Subcutaneous adipose tissue (tissue), 4 donors: ENCODE data around the gene KCNJ10. TPM values are rescaled to one million over a fixed set of nuclear protein-coding genes. Genes with fewer than 3 reads are reported as not detected.

Source experiments
- total RNA-seq, 4 donors: library from RNA; depleted of rRNA; stranded (reverse); fragments of >200 nt; gene quantifications; one replicate each; pipeline ENCODE4 v1.1.0, GENCODE V29; 2016
- TF ChIP-seq, protein P1 (sequence below): fragments of 450-650 bp; IDR thresholded peaks from one replicate; pipeline ENCODE4 v1.5.1; 2016; ENCODE audit warnings: low read depth, mild to moderate bottlenecking, control low read depth, antibody characterized with exemption, moderate library complexity

KCNJ10 gene
- total RNA-seq, 4 donors from 2014 or later = not detected

DNA sequence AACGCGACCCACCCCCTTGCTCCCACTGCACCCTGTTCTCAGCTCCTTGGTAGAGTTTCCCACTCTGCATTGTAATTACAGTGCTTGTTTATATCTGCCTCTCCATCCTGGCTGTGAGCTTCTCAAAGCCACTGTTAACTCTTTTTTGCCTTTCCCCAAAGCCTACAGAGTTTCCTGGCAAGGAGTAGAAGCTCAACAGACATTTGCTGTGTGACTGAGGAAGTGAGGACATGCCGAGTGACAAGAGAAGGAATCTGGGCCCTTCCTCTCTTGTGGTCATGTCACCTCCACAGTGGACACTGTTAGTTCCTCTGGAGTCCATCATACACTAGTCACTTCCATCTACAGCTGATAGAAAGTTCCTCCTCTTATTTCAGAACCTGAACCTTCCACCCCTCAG lies 34.5 kb upstream of the KCNJ10 start:
- TF ChIP-seq, protein P1, sequence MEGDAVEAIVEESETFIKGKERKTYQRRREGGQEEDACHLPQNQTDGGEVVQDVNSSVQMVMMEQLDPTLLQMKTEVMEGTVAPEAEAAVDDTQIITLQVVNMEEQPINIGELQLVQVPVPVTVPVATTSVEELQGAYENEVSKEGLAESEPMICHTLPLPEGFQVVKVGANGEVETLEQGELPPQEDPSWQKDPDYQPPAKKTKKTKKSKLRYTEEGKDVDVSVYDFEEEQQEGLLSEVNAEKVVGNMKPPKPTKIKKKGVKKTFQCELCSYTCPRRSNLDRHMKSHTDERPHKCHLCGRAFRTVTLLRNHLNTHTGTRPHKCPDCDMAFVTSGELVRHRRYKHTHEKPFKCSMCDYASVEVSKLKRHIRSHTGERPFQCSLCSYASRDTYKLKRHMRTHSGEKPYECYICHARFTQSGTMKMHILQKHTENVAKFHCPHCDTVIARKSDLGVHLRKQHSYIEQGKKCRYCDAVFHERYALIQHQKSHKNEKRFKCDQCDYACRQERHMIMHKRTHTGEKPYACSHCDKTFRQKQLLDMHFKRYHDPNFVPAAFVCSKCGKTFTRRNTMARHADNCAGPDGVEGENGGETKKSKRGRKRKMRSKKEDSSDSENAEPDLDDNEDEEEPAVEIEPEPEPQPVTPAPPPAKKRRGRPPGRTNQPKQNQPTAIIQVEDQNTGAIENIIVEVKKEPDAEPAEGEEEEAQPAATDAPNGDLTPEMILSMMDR = no peak

DNA sequence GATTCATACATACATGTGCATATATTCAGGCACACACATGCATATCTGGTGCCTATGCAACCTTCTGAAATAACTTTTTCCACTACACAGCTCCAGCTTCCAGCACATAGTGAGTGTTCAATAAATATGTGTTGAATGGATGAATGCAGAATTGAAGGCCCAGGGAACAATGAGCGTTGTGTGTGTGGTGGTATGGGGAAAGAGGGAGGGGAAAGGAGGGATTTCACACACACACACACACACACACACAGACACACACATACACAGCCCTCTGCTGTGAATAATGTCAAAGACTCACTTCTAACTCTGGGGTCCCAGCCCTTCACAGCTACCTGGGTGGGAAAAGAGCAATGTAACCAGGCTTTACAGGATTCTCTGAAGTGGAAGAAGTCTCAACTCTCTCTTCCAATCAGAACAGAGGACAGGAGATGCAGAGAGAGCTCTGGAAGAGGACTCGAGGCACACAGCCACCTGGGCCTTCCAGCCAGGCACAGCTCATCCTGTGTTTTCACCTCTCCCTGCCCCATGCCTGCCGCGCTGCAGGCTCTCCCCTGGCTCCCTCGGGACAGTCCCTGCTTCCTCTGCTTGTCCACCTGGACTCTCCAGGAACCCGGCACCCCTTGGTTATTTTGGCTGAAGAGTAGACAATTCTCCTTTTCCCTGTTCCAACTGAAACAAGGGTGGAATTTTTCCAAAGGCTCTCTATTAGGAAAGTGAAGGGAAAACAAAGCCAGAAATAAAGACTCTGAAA lies 33.9 kb upstream of the KCNJ10 start:
- TF ChIP-seq, protein P1 = no peak

DNA sequence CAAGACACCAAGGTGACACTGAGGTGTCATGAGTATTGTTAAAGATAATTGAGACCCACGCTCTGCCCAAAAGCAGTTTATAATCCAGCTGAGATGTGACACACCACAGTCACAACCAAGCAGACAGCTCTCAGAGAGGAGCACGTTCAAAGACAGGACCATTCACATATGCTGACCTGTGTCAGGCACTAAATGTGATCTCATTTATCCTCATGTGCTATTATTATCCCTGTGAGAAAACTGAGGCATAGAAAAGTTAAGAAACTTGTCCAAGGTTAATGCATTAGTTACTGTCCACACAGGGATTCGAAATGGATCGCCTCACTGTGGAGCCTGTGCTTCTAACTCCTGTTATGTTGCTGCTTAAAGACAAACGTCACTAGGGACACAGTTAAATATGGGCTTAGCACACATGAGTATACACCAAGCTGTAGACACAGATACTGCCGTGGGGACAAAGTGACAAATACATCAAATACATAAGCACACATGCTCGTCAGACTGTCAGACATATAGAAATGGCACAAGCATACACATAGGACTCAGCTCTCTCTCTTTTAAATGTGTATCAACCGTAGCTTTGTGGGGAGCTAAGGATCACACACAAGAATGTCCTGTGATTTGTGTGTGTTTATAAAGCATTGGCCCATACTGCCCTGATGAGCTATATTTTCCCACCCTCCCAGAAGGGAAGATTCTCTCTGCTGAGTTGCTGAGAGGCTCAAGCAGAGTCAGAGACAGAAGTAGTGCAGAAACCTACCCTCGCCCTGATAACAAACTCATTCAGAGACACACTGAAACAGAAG lies 32.0 kb upstream of the KCNJ10 start:
- TF ChIP-seq, protein P1 = no peak

DNA sequence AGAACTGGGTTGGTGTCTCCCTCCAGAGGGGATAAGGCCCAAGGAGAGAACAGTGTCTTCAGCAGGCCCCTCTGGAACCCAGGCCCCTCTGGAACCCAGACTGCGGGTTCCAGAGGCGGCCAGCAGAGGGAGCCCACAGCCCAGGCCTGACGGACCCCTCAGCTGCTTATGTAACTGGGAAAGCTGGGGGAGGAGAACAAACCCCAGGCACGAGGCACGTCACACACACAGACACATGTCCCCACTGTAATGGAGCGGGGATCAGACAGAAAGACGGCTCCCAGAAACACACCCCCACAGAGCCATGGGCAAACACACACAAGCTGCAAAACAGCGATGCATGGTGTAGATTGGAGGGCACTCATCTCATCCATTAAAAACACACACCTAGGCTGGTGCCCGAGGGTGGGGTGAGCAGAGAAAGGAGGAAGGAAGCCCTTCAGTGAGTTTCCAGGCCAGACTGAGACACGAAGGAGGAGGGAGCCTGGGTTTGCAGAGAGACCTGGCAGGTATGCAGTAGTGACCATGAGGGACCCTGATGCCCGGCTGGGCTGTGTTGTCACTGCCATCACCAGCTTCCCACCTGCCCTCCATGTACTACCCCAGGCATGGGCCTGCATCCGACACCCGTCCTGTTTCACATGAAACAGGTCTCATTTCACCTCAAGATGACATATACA lies 31.2 kb upstream of the KCNJ10 start:
- TF ChIP-seq, protein P1 = no peak

DNA sequence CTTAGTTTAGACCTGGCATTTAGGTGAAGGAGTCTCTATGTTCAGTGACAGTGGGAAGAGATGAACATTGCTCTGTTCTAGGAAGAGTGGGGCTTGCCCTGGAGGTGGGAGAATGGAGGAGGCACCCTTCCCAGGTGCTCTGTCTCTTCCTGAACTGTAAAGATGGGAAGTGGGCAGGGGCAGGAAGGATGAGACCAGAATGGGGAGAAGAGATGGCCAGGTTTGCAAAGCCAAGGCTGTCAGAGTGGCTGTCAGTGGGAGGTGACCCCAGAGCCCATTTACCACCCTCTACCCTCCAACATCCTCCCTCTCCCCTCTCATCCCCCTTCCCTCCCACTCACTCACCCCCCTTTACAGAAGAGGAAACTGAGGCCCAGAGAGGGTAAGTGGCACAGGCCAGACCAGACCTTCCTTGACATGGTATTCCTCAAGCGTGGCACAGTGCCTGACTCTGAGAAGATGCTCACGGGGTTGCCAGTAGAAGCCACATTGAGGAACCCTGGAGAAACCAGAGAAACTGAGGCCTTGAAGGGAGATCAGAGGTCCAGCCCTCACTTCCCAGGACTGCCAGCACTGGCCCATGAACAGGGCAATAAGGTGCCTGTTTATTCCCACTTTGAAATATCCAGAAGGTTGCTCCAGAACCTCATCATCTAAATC lies 29.9 kb upstream of the KCNJ10 start:
- TF ChIP-seq, protein P1 = no peak

DNA sequence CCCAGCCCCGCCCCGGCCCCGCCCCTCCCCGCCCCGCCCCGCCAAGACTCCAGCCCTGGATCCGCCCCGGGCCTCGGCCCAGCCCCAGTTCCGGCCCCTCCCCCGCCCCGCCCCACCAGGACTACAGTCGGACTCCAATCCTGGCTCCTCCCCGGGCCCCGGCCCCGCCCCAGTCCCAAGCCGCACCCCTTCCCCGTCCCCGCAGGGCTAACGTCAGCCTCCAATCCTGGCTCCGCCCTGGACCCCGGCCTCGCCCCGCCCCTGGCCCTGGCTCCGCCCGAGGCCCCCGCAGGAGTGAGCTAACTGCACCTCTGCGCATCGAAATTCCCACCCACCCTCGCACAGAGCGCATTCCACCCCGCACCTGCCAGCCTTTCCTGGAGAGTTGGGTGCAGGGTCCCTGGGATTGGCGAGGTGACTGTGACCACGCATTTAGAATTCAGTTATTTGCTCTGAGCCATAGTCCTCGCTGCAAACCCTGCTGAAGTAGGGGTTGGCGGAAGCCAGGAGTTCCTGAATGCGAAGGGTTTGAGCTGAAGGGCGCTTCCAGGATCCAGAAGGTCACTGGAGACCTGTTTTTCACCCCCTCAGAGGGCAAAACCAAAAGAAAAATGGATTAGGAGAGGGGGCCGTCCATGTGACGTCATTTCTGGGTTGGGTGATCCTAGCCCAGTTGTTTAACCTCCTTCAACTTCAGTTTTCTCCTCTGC lies 29.0 kb upstream of the KCNJ10 start:
- TF ChIP-seq, protein P1 = no peak
